CD4-positive, alpha-beta memory T cell (primary cell): ENCODE measurements around the gene TEPSIN. TPM values are rescaled to one million over a fixed set of nuclear protein-coding genes. Genes with fewer than 3 reads are reported as not detected.

ENCODE experiments used
- CTCF ChIA-PET: fragments of 350-600 bp; sonication (Branson Sonifier 250); formaldehyde crosslinking; loops from one replicate; lab custom pipeline; 2021; ENCODE audit warnings: inconsistent platforms; ENCODE audit not compliant: partially characterized antibody; lab: Charles Lee
- POLR2A ChIA-PET: fragments of 350-600 bp; sonication (Branson Sonifier 250); formaldehyde crosslinking; loops from one replicate; lab custom pipeline; 2021; ENCODE audit not compliant: partially characterized antibody; lab: Charles Lee
- DNase-seq, 5 donors: peaks; one replicate each; pipeline versions ENCODE4 v3.0.0 to v3.0.0-alpha.2; 2020 to 2022; ENCODE audit warnings: mixed read lengths in 1 of 5
- H3K27ac ChIP-seq: one replicate; pipeline ENCODE4 v1.7.0; 2013; ENCODE audit warnings: low read depth, low read length
- H3K27me3 ChIP-seq: 2 replicates; pipeline ENCODE4 v1.7.0; 2013; ENCODE audit warnings: mild to moderate bottlenecking, low read length, moderate library complexity; ENCODE audit not compliant: insufficient read depth
- H3K36me3 ChIP-seq: 2 replicates; pipeline ENCODE4 v1.7.0; 2013; ENCODE audit warnings: mild to moderate bottlenecking, low read length, moderate library complexity; ENCODE audit not compliant: insufficient read depth
- H3K4me1 ChIP-seq: 2 replicates; pipeline ENCODE4 v1.7.0; 2013; ENCODE audit warnings: mild to moderate bottlenecking, low read length, moderate library complexity; ENCODE audit not compliant: insufficient read depth
- H3K4me3 ChIP-seq, 2 donors: one replicate each; pipeline ENCODE4 v1.7.0; 2013; ENCODE audit warnings: low read length in 2 of 2, mild to moderate bottlenecking in 1 of 2
- H3K9me3 ChIP-seq, 2 donors: one replicate each; pipeline ENCODE4 v1.7.0; 2013; ENCODE audit warnings: low read length in 2 of 2, control low read depth in 1 of 2; ENCODE audit not compliant: control insufficient read depth in 1 of 2
- H3K27ac Mint-ChIP-seq, 7 donors: one replicate each; pipeline ENCODE4 v1.8.0; 2020 to 2021; ENCODE audit warnings: mixed read lengths in 7 of 7, mild to moderate bottlenecking in 6 of 7, inconsistent platforms in 3 of 7, moderate library complexity in 3 of 7
- H3K27me3 Mint-ChIP-seq, 2 donors: one replicate each; pipeline ENCODE4 v1.8.0; 2020 to 2021; ENCODE audit warnings: mixed read lengths in 2 of 2
- H3K36me3 Mint-ChIP-seq, 2 donors: one replicate each; pipeline ENCODE4 v1.8.0; 2020 to 2021; ENCODE audit warnings: mixed read lengths in 2 of 2, inconsistent platforms in 1 of 2, mild to moderate bottlenecking in 1 of 2
- H3K4me1 Mint-ChIP-seq, 4 donors: one replicate each; pipeline ENCODE4 v1.8.0; 2020 to 2021; ENCODE audit warnings: mixed read lengths in 4 of 4, mild to moderate bottlenecking in 1 of 4
- H3K4me3 Mint-ChIP-seq, 8 donors: one replicate each; pipeline ENCODE4 v1.8.0; 2020 to 2021; ENCODE audit warnings: mixed read lengths in 8 of 8, mild to moderate bottlenecking in 7 of 8, moderate library complexity in 6 of 8, inconsistent platforms in 3 of 8
- H3K9me3 Mint-ChIP-seq, 8 donors: one replicate each; pipeline ENCODE4 v1.8.0; 2020 to 2021; ENCODE audit warnings: mixed read lengths in 8 of 8, mild to moderate bottlenecking in 5 of 8, inconsistent platforms in 3 of 8, moderate library complexity in 1 of 8
- intact Hi-C: fragments of 100-400 bp; cut with micrococcal nuclease; formaldehyde crosslinking; loops from one replicate; pipeline ENCODE4 v1.15.1; 2023
- polyA plus RNA-seq, 2 donors: library from polyadenylated mRNA; unstranded; fragments of 300-500 nt; fragmentation: Illumina TruSeq; gene quantifications; one replicate each; pipeline ENCODE4 v1.2.3, GENCODE V29; 2021
- total RNA-seq, 2 experiments: library from RNA; stranded (reverse); gene quantifications; one replicate each; pipeline ENCODE4 v1.2.3, GENCODE V29; 2021

The TEPSIN gene
- total and polyA plus RNA-seq, 4 experiments from 2014 or later, result 2.0 to 126 (median 58.1) TPM

DNA sequence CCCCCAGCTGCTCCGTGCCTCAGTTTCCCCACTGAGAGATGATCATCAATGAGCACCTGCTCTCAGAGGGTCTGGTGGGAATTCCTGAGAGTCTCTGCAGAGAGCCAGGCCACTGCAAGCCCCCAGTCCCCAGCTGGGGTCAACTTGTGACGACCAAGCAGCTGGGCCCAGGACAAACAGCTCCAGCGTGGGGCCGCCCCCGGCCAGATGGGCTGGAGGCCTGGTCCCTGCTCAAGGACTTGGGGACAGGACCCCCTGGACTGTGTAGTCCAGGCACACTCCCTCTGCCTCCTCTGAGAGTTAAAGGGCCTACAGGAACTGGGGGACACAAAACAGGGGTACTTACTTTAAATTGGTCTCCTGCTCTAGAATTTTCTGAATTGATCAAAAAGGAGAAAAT, 56.3 kb downstream of the TEPSIN start:
- no peaks in the 10 kb centered on the region for H3K27me3 ChIP-seq
- intact Hi-C loops, result no loop called here
- no peaks in the 10 kb centered on the region for H3K36me3 ChIP-seq
- no peak overlapping the region for H3K27ac ChIP-seq
- Mint-ChIP-seq H3K27me3 (peaks cover 1 to 3% of the 10 kb centered on the region in 2 donors), H3K27ac (no peak overlapping the region), H3K4me3 (no peak overlapping the region), H3K36me3 (no peaks in the 10 kb centered on the region), H3K4me1 (no peaks in the 10 kb centered on the region), H3K9me3 (no peaks in the 10 kb centered on the region)
- no peak overlapping the region for H3K4me3 ChIP-seq
- ChIA-PET POLR2A (no interaction called here), CTCF (no interaction called here)
- H3K9me3 ChIP-seq, result no peaks in the 10 kb centered on the region
- no peaks in the 10 kb centered on the region for H3K4me1 ChIP-seq
- no peak for DNase-seq

DNA sequence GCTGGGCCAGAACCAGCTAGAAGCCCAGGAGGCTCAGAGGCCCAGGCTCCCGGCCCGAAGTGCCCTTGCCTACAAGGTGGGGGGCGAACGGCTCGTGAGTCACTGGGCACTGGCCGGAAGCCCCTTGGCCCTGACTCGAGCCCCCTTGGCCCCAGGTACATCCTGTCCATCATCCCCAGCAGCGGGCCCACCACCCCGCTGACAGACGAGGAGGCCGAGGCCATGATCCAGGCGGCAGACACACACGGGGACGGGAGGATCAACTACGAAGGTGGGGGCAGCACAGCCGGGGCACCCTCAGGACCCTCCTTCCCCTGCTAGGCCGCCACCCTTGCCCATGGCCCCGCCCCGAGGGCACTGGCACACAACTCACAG, 57.1 kb downstream of the TEPSIN start:
- Histone ChIP-seq H3K27ac (no peak overlapping the region), H3K9me3 (no peaks in the 10 kb centered on the region), H3K27me3 (no peaks in the 10 kb centered on the region), H3K4me3 (no peak overlapping the region), H3K36me3 (no peaks in the 10 kb centered on the region), H3K4me1 (no peaks in the 10 kb centered on the region)
- no peaks in the 10 kb centered on the region for H3K36me3 Mint-ChIP-seq
- no peak for DNase-seq
- H3K27ac Mint-ChIP-seq, result no peak overlapping the region
- no peak overlapping the region for H3K4me3 Mint-ChIP-seq
- H3K4me1 Mint-ChIP-seq, result no peaks in the 10 kb centered on the region
- H3K9me3 Mint-ChIP-seq, result no peaks in the 10 kb centered on the region
- ChIA-PET POLR2A (no interaction called here), CTCF (no interaction called here)
- H3K27me3 Mint-ChIP-seq, result peaks cover 1 to 3% of the 10 kb centered on the region in 2 donors
- intact Hi-C loops, result no loop called here

DNA sequence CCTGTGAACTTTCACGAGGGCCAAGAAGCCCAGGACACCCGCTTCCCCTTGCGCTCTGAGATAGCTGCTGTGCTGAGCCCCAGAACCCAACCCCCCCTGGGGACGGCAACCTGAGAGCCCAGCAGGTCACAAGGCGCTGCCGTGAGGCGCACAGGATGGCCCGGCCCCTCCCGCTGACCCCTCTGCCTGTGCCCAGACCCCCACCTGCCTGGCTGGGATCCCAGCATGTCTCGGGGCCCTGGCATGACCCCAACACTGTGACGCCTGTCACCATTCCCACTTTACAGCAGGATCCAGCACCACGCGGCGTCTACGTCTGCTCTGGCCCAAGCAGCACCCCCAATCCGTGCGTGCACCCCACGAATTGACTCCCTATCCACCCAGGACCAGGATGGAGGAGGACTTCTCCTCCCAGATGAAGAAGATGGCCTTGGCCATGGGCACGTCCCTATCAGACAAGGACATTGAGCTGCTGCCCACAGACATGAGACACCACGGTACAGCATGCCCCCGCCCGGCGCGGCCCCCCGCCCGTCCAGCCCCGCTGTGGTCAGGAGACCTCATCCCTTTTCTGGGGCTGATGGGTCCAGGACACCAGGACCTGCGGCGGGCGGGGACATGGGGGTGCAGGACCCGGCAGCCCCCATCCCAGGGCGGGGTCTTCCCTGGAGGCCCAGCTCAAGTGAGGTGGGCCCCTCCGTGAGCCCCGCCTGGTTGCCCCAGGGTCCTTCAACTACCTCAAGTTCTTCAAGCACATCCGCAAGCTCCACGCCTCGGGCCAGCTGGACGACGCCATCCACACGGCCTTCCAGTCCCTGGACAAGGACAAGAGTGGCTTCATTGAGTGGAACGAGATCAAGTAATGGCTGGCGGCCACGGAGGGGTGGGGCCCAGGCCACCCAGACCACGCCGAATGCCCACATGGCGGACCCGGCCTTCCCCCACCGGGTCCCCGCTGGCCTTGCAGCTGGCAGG, 57.7 kb downstream of the TEPSIN start:
- DNase-seq, result no peak
- H3K4me1 Mint-ChIP-seq, result no peaks in the 10 kb centered on the region
- H3K27ac Mint-ChIP-seq, result no peak overlapping the region
- Histone ChIP-seq H3K36me3 (no peaks in the 10 kb centered on the region), H3K4me3 (no peak overlapping the region), H3K27ac (no peak overlapping the region), H3K4me1 (no peaks in the 10 kb centered on the region), H3K9me3 (no peaks in the 10 kb centered on the region), H3K27me3 (no peaks in the 10 kb centered on the region)
- intact Hi-C loops, result no loop called here
- CTCF ChIA-PET, result no interaction called here
- no peaks in the 10 kb centered on the region for H3K36me3 Mint-ChIP-seq
- no peak overlapping the region for H3K4me3 Mint-ChIP-seq
- POLR2A ChIA-PET, result no interaction called here
- H3K9me3 Mint-ChIP-seq, result no peaks in the 10 kb centered on the region
- H3K27me3 Mint-ChIP-seq, result peaks cover 1 to 3% of the 10 kb centered on the region in 2 donors

DNA sequence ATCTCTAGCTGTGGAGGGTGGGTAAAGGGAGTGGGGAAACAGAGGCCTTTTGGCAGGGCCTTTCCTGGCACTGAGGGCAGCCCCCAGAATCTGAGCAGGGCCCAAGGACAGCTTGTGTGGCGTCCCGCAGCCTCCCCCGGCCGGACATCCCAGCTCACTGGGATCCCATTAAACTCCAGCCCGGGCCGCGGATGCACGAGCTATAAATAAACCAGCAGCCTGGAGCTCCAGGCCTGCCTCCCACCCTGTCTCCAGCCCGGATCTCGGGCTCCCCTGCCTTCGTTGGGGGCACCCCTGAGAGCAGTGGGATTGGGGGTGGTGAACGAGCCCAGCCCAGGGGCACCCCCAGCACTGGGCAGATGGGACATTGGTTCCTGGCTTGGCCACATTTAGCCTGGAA, 59.0 kb downstream of the TEPSIN start:
- intact Hi-C loops, result no loop called here
- Histone ChIP-seq H3K4me3 (no peak overlapping the region), H3K9me3 (no peaks in the 10 kb centered on the region), H3K27me3 (no peaks in the 10 kb centered on the region), H3K4me1 (no peaks in the 10 kb centered on the region), H3K36me3 (no peaks in the 10 kb centered on the region), H3K27ac (no peak overlapping the region)
- Mint-ChIP-seq H3K27ac (no peak overlapping the region), H3K9me3 (no peaks in the 10 kb centered on the region), H3K4me3 (no peak overlapping the region), H3K36me3 (no peaks in the 10 kb centered on the region), H3K4me1 (no peaks in the 10 kb centered on the region), H3K27me3 (peaks cover 1 to 3% of the 10 kb centered on the region in 2 donors)
- DNase-seq, result peak in 1 of 5 donors; percentile 19
- ChIA-PET POLR2A (no interaction called here), CTCF (no interaction called here)

DNA sequence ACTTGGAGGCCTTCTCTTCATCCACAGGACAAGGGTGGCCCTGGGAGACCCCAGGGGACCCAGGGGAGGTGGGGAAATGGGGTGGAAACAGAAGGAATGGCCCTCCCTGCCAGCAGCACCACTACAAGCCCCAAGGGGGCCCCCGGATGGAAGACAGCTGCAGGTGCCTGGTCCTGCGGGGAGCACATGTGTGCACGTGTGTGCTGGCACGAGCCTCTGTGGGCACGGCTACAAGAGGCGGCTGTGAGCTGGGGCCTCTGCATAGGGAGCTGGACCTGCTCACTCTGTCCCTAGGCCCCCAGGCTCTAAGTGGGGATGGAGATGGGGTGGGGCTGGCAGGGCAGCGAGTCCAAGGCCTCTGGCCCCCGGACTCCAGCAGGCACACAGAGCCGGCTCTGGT, 59.6 kb downstream of the TEPSIN start:
- no peak overlapping the region for H3K27ac ChIP-seq
- no peaks in the 10 kb centered on the region for H3K4me1 Mint-ChIP-seq
- DNase-seq, result peak in 1 of 5 donors; percentile 29
- H3K27me3 ChIP-seq, result no peaks in the 10 kb centered on the region
- no peaks in the 10 kb centered on the region for H3K4me1 ChIP-seq
- intact Hi-C loops, result no loop called here
- no peak overlapping the region for H3K4me3 ChIP-seq
- no peaks in the 10 kb centered on the region for H3K9me3 Mint-ChIP-seq
- ChIA-PET POLR2A (no interaction called here), CTCF (no interaction called here)
- H3K36me3 Mint-ChIP-seq, result no peaks in the 10 kb centered on the region
- no peaks in the 10 kb centered on the region for H3K36me3 ChIP-seq
- no peaks in the 10 kb centered on the region for H3K9me3 ChIP-seq
- no peak overlapping the region for H3K27ac Mint-ChIP-seq
- H3K27me3 Mint-ChIP-seq, result peaks cover 1% of the 10 kb centered on the region in 2 donors
- H3K4me3 Mint-ChIP-seq, result no peak overlapping the region

Other genes starting within 250 kb of the TEPSIN start
- 10 to 100 TPM; 41.4 to 42.3 TPM for gene CHMP6, start 247.2 kb downstream of the TEPSIN start, total RNA-seq
- gene CHMP6, start 247.2 kb downstream of the TEPSIN start, polyA plus RNA-seq, result 10 to 100 TPM; 36.7 to 48.7 TPM
- gene BAIAP2, start 203.9 kb downstream of the TEPSIN start, total RNA-seq, result 1 to 10 TPM; 5.4 to 7.2 TPM
- 1 to 10 TPM; 2.1 to 5.6 TPM for gene BAIAP2, start 203.9 kb downstream of the TEPSIN start, polyA plus RNA-seq
- gene PVALEF, start 73.5 kb downstream of the TEPSIN start, total RNA-seq, result not detected
- gene PVALEF, start 73.5 kb downstream of the TEPSIN start, polyA plus RNA-seq, result not detected
- 1 to 10 TPM; 1.4 to 2.1 TPM for gene AATK, start 72.8 kb downstream of the TEPSIN start, total RNA-seq
- gene AATK, start 72.8 kb downstream of the TEPSIN start, polyA plus RNA-seq, result under 1 TPM; 0.09 to 0.17 TPM
- 10 to 100 TPM in 1 of 2 experiments, 1 to 10 TPM in 1; 9.6 to 10.5 TPM for gene CEP131, start 16.1 kb downstream of the TEPSIN start, total RNA-seq
- gene CEP131, start 16.1 kb downstream of the TEPSIN start, polyA plus RNA-seq, result 1 to 10 TPM; 1.7 to 3.8 TPM
- 10 to 100 TPM; 40.1 to 45.1 TPM for gene NDUFAF8, start 263 bp upstream of the TEPSIN start, total RNA-seq
- 10 to 100 TPM; 64.5 to 78.6 TPM for gene NDUFAF8, start 263 bp upstream of the TEPSIN start, polyA plus RNA-seq
- 100 to 1,000 TPM; 112 to 113 TPM for gene SLC38A10, start 56.3 kb upstream of the TEPSIN start, total RNA-seq
- 10 to 100 TPM; 49.0 to 69.6 TPM for gene SLC38A10, start 56.3 kb upstream of the TEPSIN start, polyA plus RNA-seq
- gene BAHCC1, start 156.4 kb upstream of the TEPSIN start, total RNA-seq, result not detected
- not detected for gene BAHCC1, start 156.4 kb upstream of the TEPSIN start, polyA plus RNA-seq